ENCODE measurements around the gene RGS16.
"Not testable (repeated sequence)": the region's sequence is repeated elsewhere in the genome, so short reads cannot be mapped to it uniquely, and the experiment has no call there.

The RGS16 gene, protein sequence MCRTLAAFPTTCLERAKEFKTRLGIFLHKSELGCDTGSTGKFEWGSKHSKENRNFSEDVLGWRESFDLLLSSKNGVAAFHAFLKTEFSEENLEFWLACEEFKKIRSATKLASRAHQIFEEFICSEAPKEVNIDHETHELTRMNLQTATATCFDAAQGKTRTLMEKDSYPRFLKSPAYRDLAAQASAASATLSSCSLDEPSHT
- 4.2 to 194 (median 12.0) reads per million in 4 experiments for total RNA-seq

DNA sequence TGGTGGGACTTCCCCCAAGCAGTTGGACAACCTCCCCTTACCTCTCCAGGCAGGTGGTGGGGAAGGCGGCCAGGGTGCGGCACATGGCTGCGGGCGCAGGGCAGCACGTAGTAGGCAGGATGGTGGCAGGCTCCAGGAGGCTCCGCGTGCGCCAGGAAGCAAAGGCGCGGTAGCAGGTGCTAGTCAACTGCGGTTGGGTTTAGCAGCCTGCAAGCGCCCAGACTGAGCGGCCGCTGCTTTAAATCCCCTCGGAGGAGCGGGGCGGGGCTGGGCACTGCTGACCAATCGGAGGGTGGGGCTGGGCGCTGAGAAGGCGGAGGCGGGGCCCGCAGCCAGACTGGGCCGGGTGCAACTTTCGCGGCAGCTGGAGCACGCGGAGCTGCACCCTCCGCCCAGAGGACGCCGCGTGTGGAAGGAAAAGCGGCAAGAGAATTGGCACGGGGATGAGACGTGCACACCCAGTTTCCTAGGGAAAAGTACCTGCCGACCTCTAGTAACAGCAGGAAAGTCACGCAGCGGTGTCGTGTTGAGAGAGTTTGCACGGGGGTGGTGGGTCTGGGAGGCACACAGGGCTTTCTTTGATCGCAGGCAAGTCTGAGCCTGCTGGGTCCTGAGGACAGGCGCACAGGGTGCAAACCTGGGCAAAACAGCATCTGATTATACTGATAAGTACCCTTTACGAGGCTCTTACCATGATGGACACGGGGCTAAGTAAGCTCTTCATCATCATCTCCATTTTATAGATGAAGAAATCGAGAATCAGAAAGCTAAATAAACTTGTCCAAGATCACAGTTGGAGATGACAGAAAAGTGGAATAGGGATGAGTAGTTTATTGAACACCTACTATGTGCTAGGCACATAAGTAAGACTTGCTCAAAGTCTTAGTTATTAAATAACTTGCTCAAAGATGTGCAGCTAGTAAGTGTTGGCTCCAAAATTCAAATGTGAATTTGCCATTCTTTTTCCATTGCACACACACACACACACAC lies at the start of gene RGS16:
RGS16 (minus strand) TSS at position 215 of the 990 bp plus-strand sequence; CDS start at position 85, 130 bp downstream.
- peak; percentile 65 for DNase-seq

DNA sequence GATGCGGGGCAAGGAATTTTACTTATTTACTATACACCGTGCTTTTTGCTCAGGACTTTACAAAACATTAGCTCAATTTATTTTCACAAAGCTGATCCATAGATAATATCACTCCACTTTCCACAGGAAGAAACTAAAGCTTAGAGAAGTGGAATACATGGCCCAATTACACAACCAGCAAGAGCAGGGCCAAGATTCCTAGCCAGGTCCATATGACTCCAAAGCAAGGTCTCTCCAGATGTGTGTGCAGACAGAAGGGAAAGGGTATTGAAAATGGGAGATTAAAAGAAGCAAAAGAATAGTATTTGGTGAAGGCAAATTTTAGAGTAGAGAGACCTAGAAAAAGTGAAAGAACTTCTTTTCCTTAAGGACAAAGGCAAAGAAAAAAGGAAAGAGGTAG lies 49.8 kb upstream of the RGS16 start:
- DNase-seq = no peak

DNA sequence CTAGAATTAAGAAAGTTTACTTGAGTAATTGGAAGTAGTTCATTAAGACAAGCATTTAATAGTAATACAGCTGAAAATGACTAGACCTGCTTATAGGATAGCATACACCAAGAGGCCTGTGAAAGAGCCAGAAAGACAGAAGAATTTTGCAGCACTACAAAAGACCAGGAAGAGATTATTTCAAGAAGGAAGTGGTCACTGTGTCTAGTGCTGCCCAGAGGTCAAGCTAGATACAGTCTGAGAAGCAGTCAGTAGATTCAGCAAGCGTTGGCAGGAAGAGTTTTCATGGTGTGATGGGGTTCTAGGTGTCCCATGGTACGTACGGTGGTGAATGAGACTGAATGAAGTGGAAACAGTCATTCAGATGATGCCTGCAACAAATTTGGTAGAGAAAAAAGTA lies 48.7 kb upstream of the RGS16 start:
- DNase-seq = no peak

DNA sequence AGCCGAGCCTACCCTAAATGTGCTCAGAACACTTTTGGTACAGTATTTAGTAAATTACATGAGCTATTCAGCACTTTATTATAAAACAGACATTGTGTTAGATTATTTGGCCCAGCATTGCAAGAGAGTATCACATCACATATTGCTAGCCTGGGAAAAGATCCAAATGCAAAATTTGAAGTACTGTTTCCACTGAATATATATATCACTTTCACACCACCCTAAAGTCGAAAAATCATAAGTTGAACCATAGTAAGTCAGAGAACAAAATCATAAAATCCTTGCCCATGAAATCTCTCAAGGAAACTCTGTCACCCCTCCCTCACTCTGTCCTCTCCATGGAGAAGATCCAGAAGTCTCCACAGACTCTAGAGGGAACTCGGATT lies 47.1 kb upstream of the RGS16 start:
- DNase-seq = no peak

DNA sequence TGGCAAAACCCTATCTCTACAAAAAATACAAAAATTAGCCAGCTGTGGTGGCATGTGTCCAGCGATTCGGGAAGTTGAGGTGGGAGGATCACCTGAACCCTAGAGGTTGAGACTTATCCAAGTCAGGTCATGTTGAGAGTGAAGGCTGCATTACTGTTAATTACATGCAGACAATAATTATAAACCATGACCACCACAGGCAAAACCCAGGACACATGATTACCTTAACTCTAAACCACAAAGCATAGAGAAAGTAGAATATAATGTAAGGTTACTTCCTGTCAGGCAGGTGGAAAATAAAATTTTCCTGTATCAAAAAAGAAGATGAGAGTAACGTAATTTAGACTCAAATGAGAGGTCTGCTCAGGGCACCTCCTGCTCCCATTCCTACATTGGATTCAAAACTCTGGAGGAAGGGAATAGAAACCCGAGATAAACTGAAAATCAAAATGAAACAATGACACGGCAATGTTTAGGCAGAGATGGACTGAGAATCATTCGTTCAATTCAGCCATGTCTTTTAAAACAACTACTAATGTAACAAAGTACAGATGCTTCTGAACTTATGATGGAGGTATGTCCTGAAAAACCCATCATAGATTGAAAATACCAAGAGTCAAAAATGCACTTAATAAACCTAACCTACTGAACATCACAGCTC lies 46.6 kb upstream of the RGS16 start:
- DNase-seq = no peak

DNA sequence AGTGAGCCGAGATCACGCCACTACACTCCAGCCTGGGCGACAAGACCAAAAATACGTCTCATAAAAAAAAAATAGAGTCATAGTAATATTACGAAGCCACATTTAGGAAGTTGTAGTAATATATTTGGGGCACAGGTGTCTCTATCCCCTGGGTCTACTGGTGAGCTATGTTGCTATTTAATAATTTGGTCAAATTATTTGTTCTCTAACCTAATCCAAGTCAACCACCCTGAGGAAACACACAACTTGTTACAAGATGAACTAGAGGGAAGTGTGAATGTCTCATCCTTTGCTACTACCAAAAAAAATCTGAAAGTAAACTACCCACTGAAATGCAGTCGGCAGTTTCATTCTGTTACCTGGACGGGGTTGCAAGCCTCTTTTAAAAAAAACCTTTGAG lies 44.9 kb upstream of the RGS16 start:
- no peak for DNase-seq

DNA sequence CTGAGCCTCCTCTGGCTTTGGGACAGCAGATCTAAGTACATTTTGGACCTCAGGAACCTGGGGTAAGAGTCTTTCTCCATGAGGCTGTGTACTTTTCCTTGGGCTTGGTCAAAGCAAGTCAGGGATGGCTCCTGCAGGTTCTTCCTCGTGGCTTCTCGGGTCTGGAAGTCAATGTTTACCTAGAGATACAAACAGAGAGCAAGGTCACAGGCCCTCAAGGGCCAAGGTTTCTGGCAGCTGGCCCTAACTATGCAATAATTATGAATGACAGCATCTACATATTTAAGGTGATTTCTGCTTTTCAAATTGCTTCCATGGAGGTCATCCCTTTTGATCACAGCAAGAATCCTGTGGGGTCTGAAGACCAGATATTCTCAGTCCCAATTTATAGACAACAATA lies 42.5 kb upstream of the RGS16 start:
- no peak for DNase-seq

DNA sequence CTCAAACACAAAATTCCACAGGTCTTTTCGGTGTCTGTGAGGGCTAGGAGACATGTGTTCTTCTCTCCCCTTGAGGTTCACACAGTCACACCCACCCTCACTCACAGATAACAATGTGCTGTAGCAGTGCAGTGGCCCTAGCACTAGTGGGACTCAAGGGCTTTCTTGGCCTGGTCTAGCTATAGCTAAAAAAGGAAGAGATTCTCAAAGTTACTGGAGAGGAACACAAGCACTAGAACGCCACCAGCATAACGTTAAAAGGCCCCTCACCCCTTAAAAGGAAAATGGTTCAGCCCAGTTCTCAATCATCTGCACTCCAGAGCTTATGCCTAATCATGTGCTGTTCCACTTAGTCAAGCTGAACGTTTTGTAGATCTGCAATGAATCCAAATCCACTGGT lies 40.7 kb upstream of the RGS16 start:
- no peak for DNase-seq

DNA sequence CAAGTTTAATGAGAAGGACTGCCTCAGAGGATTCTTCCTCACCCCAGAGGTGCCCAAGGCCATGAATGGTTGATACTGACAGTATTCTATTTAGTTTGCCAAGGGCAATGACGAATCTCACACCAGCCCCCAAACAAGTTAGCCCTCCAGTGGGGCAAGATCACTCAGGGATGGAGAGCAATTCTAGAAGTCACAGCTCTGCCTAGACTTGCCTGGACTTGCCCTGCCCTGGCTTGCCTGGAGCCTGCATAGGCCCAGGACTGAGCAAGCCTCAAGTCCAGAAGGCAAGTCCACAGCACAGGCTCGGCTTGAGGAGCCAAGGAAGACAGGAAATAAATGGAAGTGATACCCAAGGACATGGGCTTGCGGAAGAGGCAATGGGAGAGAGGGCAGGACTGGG lies 39.5 kb upstream of the RGS16 start:
- no peak for DNase-seq

DNA sequence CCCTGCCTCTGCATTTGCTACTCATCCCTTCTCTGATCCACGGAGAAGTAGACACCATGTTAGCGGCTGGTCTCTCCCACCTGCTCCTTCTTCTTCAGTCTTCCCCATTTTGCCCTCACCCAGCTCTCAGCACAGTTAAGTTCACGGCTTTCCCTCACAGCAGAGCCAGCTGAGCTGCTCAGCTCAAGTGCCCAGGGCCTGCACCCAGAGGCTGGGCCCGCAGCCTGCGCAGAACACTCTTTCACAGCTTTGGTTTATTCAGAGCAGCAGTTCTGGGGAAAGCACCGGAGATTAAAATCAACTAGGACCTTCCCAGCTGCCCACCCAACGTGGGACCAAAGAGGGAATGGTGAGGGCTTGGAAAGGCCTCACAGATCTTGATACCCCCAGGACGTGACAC lies 38.3 kb upstream of the RGS16 start:
- DNase-seq = no peak

DNA sequence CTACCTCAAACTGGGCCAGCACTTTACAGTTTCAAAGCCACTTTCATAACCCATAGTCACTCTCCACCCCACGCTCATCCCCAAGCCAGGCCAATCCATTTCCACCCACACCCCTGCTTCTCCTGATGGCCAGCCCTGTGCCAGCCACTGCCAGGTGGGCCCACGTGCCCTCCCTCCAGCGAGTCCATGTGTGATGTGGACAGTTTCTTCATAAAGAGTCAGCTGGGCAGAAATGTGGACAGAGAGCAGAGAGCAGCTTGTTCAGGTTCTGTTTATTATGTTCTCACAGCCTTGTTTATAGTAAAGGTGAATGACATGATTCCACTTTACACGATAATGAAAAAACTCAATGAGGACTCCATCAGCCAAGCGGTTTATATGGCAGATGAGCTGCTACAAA lies 37.4 kb upstream of the RGS16 start:
- DNase-seq = no peak

DNA sequence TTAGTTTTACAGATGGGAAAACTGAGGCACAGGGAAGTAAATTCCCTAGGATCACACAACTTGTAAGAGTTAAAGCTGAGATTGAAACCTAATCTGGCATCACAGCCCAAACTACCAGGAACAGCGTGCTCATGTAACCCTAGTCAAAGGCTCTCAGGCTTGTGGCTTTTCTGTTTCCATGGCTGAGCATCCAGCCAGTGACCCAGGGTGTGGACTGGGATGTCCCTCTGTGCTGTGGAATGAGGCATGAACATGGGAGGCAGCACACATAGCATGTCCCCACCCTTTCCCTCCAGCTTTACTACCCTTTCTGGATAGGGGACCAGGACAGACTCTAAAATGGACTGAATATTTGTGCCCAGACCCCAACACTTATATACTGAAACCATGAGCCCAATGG lies 35.1 kb upstream of the RGS16 start:
- DNase-seq = no peak

DNA sequence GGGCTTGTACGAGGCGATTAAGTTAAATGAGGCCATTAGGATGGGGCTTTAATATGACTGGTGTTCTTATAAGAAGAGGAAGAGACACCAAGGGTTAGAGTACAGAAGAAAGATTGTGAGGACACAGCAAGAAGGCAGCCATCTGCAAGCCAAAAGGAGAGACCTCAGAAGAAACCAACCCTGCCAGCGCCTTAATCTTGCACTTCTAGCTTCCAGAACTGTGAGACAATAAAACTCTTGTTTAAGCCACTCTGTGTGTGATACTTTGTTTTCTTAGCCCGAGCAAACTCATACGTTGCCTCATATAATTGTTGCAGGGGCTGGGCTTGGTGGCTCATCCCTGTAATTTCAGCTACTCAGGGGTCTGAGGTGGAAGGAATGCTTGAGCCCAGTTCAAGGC lies 33.6 kb upstream of the RGS16 start:
- DNase-seq = no peak

DNA sequence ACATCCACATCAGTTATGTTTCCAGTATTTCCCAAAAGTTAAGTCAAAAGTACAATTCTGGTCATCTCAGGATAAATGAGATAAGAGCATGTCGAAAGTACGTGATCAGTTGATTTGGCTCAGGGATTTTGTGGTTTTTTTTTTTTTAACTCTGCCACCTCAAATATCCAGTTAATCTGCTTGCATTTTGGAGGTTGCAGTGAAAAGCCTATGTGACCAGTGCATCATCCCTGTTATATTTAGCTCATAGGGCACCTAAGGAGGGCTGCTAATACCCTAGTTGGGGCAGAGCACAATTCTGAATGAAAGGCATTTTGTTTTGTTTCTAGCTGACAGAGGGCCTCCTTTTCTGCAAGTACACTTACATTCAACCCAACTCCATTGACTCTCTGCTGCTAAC lies 31.7 kb upstream of the RGS16 start:
- no peak for DNase-seq

DNA sequence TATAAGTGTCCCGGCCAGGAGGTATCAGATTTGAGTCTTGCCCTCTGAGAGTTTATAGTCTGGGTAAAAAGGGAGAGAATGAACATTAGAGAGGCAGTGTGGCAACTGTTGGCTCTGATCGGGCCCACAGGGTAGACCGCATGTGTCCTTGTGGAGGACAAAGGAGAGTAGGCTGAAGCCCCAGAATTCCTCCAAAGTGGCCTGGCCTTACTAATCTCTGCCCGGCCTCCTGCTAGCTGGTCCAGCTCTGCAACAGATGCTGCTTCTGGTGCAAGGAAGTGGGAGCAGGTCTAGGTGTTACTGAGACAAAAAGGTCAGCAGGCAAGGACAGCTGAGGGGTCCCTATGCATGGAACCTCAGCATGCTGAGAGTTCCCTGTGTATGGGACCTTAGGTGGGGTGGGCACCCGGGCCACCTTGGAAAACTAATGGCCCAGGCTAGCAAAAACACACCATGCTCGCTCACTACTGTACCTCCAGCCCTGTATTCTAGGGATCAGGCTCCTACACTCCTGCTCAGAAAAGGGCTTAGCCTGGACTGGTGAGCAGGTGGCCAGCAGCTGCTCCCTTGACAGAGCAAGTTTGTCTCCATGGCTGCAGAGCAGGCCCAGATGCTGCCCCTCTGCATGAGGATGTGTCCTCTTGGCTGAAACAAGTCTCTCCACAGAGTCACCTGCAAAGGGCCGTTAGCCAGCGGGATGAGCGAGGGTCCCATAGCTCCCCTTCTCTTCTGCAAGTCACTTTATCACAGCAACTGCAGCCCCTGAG lies 30.3 kb upstream of the RGS16 start:
- DNase-seq = no peak

DNA sequence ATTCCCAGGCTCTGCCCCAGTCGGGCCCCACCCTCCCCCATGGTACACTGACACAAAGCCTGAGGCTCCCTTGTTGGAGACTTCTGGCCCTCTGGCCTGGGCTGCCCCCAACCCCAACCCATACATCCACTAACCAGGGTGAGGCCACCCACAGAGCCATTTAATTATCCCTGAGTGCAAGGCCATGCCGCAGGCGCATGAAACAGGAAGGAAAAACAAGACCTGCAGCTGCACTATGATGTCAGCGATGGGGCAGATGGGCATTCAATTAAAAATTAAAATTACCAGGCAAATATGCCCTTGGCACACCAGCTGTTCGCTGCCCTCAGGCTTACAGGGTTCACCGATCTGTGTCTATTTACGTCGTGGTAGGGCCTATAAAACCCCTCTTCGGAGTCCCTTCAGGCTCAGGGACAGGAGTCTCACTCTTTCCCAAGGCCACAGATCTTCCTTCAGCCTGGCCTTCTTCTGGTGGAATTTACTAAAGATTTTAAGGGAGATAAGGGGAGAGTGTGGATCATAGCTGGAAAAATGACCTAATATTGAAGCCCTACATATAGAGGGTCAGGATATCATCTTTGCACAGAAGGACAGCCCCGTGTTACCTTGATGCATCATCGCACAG lies 29.6 kb upstream of the RGS16 start:
- DNase-seq = no peak

DNA sequence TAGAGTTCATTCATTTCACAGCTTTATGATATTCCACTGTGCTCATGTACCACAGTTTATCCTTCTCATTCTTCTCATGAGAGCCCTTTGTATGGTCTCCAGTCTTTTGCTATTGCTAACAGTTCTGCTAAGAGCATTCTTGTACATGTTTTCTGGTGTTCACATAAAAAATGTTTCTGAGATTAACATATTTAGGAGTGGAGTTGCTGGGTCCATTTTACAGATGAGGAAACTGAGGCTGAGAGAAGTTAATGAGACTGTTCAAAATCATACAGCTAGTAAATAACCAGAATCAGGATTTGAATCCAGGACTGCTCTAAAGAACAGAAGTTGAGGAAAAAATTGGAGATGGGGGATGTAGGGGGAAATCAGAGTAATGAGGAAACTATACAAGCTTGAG lies 28.8 kb upstream of the RGS16 start:
- no peak for DNase-seq

DNA sequence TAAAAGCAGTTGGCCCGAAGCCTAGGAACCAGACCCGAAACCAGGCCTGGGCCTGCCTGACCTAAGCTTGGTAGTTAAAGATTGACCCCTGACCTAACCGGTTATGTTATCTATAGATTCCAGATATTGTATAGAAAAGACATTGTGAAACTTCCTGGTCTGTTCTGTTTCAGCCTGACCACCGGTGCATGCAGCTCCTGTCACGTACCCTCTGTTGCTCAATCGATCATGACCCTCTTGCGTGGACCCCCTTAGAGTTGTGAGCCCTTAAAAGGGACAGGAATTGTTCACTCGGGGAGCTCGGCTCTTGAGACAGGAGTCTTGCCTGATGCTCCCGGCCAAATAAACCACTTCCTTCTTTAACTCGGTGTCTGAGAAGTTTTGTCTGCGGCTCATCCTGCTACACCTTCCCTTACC lies 28.3 kb upstream of the RGS16 start:
- DNase-seq = not testable (repeated sequence)

DNA sequence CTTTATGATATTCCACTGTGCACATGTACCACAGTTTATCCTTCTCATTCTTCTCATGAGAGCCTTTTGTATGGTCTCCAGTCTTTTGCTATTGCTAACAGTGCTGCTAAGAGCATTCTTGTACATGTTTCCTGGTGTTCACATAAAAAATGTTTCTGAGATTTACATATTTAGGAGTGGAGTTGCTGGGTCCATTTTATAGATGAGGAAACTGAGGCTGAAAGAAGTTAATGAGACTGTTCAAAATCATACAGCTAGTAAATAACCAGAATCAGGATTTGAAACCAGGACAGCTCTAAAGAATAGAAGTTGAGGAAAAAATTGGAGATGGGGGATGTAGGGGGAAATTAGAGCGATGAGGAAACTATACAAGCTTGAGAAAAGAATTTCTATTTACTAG lies 27.8 kb upstream of the RGS16 start:
- DNase-seq = no peak

DNA sequence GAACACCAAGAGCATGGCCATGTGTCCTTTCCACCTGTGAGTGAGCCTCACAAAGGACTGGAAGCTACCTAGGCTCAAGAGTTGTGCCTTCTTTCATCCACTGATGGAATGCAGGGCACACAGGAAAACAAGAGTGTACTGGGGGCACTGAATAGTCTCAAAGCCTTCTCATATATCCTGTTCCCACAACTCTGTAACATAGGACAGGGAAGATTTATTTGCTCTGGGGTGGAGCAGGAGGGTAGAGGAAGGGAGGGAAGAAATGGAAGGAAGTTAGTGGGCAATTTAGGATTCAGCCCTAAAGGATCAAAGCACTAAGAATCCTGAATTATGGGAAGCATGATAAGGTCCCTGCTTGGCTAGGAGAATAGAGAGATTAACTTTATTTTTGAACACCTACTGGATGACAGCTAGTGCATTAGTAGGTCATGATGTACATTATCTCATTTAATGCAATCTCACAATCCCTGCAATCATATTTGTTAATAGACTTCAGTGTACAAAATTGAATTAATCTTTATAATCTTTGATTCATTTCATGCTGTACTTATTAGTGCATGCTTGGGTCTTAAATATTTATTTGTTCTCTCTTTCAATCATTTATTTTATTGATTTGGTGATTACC lies 27.0 kb upstream of the RGS16 start:
- no peak for DNase-seq

DNA sequence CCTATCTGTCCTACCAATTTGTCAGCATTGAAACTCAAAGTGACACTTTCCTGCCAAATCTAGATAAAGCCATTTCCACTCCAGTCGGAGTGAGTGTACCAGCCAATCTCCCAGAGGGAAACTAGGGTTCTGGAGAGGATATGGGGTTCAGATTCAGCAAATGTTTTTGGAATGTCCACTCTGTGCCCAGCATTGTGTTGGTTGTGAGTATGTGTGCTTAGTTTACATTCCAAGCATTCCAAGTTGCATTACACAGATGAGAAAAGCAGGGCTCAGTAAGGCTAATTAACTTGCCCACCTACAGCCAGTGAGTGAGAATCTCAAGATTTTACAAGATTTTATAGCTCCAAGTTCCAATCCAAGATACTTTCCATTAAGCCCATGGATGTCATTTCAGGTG lies 26.4 kb upstream of the RGS16 start:
- no peak for DNase-seq

DNA sequence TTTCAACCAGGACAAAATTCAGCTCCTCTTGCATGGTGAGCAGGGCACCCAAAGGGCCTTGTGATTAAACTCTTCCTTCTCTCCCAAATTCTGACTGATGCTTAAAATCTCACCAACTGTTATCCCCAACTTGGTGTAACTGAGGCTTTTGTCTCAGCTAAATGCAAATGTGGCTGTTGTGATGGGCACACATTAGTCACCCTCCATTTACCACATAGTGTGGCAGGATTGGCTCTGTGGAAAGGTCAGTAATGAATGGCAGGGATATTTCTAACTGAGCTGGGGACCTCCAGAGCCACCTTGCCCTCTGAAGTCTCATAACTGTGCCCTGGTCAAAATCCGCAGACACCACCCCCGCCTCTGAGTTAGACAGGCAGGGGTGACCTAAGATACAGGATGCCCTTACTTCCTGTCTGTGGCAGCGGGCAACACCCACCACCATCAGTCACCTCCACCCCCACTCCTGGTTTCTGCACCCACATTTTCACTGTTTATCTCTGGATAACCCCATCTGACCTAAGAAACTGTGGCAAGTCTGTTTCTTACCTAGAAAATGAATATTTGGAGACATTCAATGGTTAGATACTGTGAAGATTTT lies 25.4 kb upstream of the RGS16 start:
- no peak for DNase-seq

All from effector CD8-positive, alpha-beta T cell (primary cell).